Renal cortex interstitium (tissue), 3 donors: Measurements from ENCODE around the gene DDX27. TPM values are rescaled to one million over a fixed set of nuclear protein-coding genes. Genes with fewer than 3 reads are reported as not detected.

Source experiments
- polyA plus RNA-seq, 3 donors: library from polyadenylated mRNA; unstranded; fragments of 120-200 nt; gene quantifications; one replicate each; pipeline ENCODE4 v1.2.1, GENCODE V29; 2013; ENCODE audit not compliant: insufficient read length in 3 of 3

Gene DDX27
- polyA plus RNA-seq, 3 donors: 47.1 to 52.0 (median 48.4) TPM

Other genes starting within 250 kb of the DDX27 start
- gene CSE1L, start 173.1 kb upstream of the DDX27 start, polyA plus RNA-seq: 100 to 1,000 TPM in 2 of 3 donors, 10 to 100 TPM in 1; 89.9 to 117 (median 105) TPM
- gene STAU1, start 31.1 kb upstream of the DDX27 start, polyA plus RNA-seq: 100 to 1,000 TPM; 111 to 121 (median 119) TPM
- 10 to 100 TPM; 14.4 to 17.1 (median 16.0) TPM for gene ZNFX1, start 58.6 kb downstream of the DDX27 start, polyA plus RNA-seq